HG02588 (cell line): ENCODE measurements around the gene ZNF654.
"Not testable (repeated sequence)": the region's sequence is repeated elsewhere in the genome, so short reads cannot be mapped to it uniquely, and the experiment has no call there.

Source experiments
- ATAC-seq: cut with Tn5 transposase; IDR thresholded peaks from one replicate; pipeline ENCODE4 v1.9.1; 2021; ENCODE audit warnings: mild to moderate bottlenecking, moderate library complexity; ENCODE audit not compliant: unreplicated experiment

Gene ZNF654

GRCh38 chr3:88059380-88060170, 520 bp downstream of the ZNF654 start:
- peak; percentile 3 for ATAC-seq

DNA sequence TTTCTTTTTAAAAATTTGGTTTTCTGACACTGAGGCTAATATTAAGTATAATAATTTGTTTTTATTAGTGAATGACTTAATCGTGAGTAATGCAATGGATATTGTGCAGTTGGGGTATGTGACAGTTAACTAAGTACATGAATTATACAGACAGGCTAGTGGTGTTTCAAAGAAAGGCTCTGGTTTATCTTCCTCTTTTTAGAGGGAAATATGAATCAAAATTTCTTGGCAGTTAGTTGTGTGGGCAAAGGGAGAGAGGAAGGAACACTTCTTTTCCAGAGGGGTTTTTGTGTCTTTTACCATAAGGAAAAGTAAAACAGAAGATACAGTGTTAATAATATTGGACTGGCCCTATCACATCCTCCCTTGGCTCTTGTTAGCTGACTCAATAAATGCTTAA, 2.7 kb downstream of the ZNF654 start:
- ATAC-seq: no peak

DNA sequence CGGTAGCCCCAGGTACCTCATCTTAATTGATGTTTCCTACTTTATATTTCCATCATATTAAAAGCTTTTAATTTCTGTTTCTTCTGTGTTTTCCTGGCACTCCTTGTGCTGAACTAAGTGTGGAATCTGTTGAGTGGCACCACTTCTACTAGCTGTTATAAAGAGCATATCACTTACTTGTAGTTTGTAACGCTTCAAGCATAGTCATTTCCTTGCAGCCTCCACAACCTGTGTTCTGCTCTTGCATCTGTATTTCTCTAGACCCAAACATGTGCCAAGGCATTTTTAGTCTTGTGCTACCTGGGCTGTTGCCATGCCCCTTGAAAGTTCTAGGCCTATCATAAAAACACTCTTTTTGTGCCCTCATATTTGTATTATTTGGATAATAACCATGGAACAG, 16.0 kb downstream of the ZNF654 start:
- ATAC-seq: no peak

- ATAC-seq: no peak
Observed at GRCh38 chr3:88075497-88075896, 16.4 kb downstream of the ZNF654 start.

DNA sequence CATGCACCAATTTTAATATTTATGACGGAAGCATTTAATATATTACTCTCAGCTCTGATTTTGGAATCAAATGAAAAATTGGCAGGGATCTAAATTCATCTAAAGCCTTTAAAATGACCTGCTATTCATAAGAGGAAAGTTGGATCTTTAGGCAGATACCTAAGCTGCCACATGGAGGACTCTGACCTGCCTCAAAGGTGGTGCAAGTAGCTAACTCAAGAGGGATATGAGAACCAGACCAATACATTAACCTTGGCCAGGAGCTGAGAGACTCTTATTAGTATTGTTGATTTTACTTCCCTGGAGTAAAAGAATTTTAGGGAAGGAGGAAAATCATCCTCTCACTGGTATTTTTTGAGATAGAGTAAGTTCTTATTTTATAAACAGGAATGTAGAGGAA, 17.7 kb downstream of the ZNF654 start:
- ATAC-seq: no peak

DNA sequence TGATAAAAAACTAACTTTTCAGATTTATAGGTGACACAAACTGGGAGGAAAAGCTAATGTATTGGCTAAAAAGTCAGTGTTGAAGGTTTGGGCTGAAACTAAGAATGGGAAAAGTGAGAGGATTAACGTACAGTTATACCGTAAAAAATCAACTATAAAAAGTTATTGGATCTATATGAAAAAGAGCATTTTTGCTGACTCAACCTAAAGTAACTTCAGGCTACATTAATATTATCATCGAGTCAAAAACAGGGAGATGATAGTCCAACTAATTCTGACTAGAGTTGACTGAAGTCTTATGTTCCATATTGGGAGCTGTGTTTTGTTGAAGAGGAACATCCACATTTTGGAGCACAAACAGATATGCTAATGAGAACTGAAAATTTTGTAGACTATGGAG, 19.9 kb downstream of the ZNF654 start:
- ATAC-seq: no peak

GRCh38 chr3:88082854-88083253, 23.8 kb downstream of the ZNF654 start:
- ATAC-seq: no peak

DNA sequence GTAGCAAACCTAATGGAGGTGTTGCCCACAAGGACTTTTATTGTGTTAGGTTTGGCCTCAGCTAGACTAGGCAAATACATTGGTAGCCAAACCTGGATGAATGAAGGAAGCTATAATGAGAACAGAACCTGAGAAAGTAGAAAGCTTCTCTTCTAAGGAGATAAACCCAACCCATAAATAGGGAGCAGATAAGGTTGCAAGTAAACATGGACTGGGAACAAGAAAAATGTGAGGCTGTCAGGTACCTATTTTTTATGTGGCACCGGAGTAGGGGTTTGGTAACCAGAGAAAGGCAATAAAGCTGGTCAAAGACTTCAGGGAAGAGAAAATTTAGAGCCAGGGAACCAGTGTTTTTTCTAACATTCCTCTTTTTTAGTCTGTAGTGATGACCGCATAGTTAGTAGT, 25.0 kb downstream of the ZNF654 start:
- no peak for ATAC-seq

DNA sequence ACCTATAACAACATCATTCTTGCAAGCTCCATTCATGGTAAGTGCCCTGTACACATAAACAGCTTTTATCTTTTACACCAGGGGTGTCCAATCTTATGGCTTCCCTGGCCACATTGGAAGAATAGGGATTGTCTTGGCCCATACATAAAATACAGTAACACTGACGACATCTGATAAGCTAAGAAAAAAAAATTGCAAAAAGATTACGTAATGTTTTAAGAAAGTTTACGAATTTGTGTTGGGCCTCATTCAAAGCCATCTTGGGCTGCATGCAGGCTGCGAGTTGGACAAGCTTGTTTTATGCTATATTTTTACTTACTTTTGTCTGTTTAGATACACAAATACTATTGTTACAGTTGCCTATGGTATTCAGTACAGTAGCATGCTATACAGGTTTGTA, 31.6 kb downstream of the ZNF654 start:
- no peak for ATAC-seq

DNA sequence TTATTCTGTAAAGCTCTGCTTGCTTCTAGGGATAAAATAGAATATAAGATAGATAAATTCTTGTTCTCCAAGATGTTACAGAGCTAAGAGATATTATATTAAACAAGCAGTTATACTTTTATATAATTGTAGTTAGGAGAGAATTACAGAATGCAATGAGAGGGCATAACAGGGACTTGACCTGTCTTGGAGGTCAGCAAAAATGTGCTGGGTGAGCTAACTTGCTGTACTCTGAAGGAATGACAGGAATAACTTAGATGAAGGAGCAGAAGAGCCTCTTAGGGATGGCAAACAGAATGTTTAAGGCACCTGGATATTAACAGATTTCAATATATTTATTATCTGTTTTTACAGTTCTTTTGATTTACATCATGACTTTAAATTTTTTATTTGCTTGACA, 33.2 kb downstream of the ZNF654 start:
- ATAC-seq: no peak

DNA sequence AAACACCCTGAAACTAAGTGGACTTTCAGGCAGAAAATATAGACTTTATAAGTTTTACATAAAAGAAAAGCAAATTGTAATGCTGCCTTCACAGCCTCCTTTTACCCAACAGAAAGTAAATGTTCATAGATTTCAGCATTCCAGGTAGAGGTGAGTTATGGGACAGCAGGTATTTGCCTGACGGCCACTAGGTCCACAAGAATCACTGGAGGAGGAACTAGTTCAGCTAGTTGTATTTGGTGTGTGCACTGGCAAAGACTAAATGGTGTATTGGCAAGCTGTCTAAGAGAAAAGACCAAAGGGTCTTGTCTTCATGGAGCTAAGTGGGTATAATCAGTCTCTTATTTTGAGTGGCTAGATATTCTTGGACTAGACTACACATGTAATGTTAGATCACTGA, 34.2 kb downstream of the ZNF654 start:
- no peak for ATAC-seq

DNA sequence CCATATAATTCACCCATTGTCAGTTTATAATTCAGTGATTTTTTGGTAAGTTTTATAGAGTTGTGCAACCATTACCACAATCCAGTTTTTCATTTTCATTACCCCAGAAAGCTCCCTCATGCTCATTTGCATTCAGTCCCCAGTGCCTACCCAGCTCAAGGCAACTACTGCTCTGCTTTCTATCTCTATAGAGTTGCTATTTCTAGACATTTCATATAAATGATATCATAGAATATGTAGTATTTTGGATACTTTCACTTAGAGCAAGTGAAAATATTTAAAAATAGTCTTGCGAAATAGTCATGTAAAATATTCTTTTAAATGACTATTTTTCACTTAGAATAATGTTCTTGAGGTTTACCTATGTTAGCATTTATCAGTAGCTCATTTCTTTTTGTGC, 42.1 kb downstream of the ZNF654 start:
- peak; percentile 84 for ATAC-seq

DNA sequence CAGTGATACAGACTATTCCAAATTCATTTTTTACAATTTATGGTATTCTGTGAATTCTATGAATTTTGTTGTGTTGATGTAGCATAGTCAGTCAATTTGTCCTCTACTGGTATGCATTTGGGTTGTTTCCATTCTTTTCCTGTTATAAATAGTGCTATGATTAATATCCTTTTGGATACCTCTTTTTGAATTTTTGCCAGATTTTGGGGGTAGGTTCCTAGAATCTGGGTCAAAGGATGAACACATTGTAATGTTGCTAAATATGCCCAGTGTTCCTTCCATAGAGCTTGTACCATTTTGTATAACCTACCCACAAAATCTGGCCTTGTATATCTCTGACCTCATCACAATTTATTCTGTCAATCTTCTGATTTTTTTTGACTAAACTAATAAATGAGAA, 46.3 kb downstream of the ZNF654 start:
- ATAC-seq: no peak

- ATAC-seq: no peak
Observed at GRCh38 chr3:88112289-88112688, 53.2 kb downstream of the ZNF654 start.

GRCh38 chr3:88113311-88114162, 54.5 kb downstream of the ZNF654 start:
- peak; percentile 88 for ATAC-seq

- ATAC-seq: no peak
Observed at GRCh38 chr3:88114878-88115549, 56.0 kb downstream of the ZNF654 start.

DNA sequence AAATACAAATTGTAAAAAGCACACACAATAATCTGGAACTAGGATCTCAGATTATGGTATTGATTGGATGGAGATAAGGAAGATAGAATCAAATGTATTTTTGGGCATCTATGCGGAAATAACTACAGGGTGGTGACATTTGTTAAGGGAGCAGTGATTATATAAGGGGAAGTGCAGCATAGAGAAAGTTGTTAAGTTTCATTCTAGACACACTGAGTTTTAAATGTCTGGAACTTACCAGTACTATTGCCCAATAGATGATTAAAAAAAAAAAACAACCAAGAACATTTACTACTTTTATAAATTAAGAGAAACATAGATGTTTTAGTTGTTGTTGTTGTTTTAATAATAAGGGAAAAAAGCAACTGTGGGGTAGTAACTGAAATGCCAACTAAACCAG, 58.6 kb downstream of the ZNF654 start:
- no peak for ATAC-seq

GRCh38 chr3:88118603-88119002, 59.5 kb downstream of the ZNF654 start:
- not testable (repeated sequence) for ATAC-seq

- ATAC-seq: no peak
Observed at GRCh38 chr3:88123526-88123925, 64.5 kb downstream of the ZNF654 start.

- ATAC-seq: no peak
Observed at GRCh38 chr3:88131695-88132094, 72.6 kb downstream of the ZNF654 start.

DNA sequence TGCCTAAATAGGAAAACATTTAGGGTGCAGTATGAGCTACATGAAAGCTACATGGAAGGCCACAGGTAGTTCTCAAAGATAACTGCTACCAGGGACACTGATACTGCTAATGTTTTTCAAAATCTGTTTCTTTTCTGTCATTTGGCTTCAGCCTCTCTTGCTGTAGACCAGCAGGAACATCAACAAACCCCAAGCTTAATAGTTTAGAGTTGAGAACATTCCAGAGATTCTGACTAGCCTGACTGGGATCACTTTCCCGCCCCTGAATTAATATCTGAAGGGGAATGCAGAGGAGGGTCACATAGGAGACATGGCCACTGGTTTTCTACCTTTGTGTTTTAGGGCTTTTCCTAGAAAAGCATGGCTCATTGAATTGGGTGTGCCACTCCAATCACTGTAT, 73.8 kb downstream of the ZNF654 start:
- no peak for ATAC-seq
